ENCODE data around the gene REPS1. TPM values are rescaled to one million over a fixed set of nuclear protein-coding genes. Genes with fewer than 3 reads are reported as not detected.

The REPS1 gene
- total RNA-seq, 1 experiment from 2014 or later = 28.6 TPM

DNA sequence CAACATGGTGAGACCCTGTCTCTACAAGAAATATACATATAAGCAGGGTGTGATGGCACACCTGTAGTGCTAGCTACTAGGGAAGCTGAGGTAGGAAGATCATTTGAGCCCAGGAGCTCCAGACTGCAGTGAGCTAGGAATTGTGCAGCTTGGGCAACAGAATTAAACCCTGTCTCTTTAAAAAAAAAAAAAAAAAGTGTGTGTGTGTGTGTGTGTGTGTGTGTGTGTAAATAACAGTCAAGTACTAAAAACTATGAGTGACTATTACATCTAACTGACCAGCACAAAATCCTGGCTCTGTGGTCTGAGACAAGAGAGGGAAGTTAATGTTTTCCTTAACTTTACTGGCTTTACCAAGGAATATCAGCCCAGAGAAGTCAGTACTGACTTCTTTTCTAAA is 32.8 kb downstream of the REPS1 start:
- H3K36me3 ChIP-seq (ENCODE audit: control insufficient read depth, insufficient read depth, low read length) = no peaks in the 10 kb centered on the region
- ATAC-seq = no peak
- no peaks in the 10 kb centered on the region for H3K9me3 ChIP-seq (ENCODE audit: control insufficient read depth, insufficient read depth, low read depth, low read length)
- no peak overlapping the region for H3K27ac ChIP-seq (ENCODE audit: low read length)
- no peaks in the 10 kb centered on the region for H3K27me3 ChIP-seq (ENCODE audit: control insufficient read depth, insufficient read depth, low read length)
- CTCF ChIA-PET = no interaction called here
- H3K4me3 ChIP-seq (ENCODE audit: low read depth in 2 of 2, low read length in 2 of 2) = no peak overlapping the region
- TF ChIP-seq TCF7L2 (IDR thresholded peaks at IDR 0.05; ENCODE audit: low read depth, low read length) (no peak), POLR2AphosphoS5 (IDR thresholded peaks at IDR 0.05; ENCODE audit: low read depth, low read length) (no peak), SIN3A (IDR thresholded peaks at IDR 0.05; ENCODE audit: borderline replicate concordance, insufficient read depth, low read depth, low read length) (no peak)
- TF ChIP-seq, protein P1, sequence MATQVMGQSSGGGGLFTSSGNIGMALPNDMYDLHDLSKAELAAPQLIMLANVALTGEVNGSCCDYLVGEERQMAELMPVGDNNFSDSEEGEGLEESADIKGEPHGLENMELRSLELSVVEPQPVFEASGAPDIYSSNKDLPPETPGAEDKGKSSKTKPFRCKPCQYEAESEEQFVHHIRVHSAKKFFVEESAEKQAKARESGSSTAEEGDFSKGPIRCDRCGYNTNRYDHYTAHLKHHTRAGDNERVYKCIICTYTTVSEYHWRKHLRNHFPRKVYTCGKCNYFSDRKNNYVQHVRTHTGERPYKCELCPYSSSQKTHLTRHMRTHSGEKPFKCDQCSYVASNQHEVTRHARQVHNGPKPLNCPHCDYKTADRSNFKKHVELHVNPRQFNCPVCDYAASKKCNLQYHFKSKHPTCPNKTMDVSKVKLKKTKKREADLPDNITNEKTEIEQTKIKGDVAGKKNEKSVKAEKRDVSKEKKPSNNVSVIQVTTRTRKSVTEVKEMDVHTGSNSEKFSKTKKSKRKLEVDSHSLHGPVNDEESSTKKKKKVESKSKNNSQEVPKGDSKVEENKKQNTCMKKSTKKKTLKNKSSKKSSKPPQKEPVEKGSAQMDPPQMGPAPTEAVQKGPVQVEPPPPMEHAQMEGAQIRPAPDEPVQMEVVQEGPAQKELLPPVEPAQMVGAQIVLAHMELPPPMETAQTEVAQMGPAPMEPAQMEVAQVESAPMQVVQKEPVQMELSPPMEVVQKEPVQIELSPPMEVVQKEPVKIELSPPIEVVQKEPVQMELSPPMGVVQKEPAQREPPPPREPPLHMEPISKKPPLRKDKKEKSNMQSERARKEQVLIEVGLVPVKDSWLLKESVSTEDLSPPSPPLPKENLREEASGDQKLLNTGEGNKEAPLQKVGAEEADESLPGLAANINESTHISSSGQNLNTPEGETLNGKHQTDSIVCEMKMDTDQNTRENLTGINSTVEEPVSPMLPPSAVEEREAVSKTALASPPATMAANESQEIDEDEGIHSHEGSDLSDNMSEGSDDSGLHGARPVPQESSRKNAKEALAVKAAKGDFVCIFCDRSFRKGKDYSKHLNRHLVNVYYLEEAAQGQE (IDR thresholded peaks at IDR 0.05; ENCODE audit: insufficient read depth in 1 of 2, low read depth in 2 of 2, low read length in 1 of 2) = no peak
- TF ChIP-seq, protein P2, sequence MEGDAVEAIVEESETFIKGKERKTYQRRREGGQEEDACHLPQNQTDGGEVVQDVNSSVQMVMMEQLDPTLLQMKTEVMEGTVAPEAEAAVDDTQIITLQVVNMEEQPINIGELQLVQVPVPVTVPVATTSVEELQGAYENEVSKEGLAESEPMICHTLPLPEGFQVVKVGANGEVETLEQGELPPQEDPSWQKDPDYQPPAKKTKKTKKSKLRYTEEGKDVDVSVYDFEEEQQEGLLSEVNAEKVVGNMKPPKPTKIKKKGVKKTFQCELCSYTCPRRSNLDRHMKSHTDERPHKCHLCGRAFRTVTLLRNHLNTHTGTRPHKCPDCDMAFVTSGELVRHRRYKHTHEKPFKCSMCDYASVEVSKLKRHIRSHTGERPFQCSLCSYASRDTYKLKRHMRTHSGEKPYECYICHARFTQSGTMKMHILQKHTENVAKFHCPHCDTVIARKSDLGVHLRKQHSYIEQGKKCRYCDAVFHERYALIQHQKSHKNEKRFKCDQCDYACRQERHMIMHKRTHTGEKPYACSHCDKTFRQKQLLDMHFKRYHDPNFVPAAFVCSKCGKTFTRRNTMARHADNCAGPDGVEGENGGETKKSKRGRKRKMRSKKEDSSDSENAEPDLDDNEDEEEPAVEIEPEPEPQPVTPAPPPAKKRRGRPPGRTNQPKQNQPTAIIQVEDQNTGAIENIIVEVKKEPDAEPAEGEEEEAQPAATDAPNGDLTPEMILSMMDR (IDR thresholded peaks at IDR 0.05) = no peak
- no peak for DNase-seq (ENCODE audit: low read depth, low spot score)
- no peaks in the 10 kb centered on the region for H3K4me1 ChIP-seq (ENCODE audit: control insufficient read depth, insufficient read depth, low read length)
- intact Hi-C loops (cut with micrococcal nuclease; ENCODE audit: unreplicated experiment) = no loop called here
- no TSS peak for BruUV-seq (replicated peaks)
- in situ Hi-C loops (cut with HindIII; ENCODE audit: low pct_unique_long_range_greater_than_20kb, low sequenced_read_pairs) = no loop called here
- POLR2A ChIA-PET = interaction anchor here (0.7 kb wide), 1 partner anchor 79 kb away, joined by 9 read pairs; no protein-coding TSS in a partner anchor

DNA sequence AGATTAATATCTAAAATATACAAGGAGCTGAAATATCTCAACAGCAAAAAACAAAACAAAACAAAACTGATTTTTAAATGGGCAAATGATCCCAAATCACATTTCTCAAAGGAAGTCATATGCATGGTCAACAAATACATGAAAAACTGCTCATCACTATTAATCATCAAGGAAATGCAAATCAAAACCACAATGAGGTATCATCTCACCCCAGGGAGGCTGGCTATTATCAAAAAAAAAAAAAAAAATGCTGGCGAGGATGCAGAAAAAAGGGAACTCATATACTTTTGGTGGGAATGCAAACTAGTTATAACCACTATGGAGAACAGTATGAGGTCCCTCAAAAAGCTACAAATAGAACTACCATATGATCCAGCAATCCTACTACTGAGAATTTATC is 34.6 kb downstream of the REPS1 start:
- Histone ChIP-seq H3K27me3 (ENCODE audit: control insufficient read depth, insufficient read depth, low read length) (no peaks in the 10 kb centered on the region), H3K4me1 (ENCODE audit: control insufficient read depth, insufficient read depth, low read length) (no peaks in the 10 kb centered on the region), H3K27ac (ENCODE audit: low read length) (no peak overlapping the region), H3K4me3 (ENCODE audit: low read depth in 2 of 2, low read length in 2 of 2) (no peak overlapping the region), H3K36me3 (ENCODE audit: control insufficient read depth, insufficient read depth, low read length) (no peaks in the 10 kb centered on the region), H3K9me3 (ENCODE audit: control insufficient read depth, insufficient read depth, low read depth, low read length) (no peaks in the 10 kb centered on the region)
- in situ Hi-C loops (cut with HindIII; ENCODE audit: low pct_unique_long_range_greater_than_20kb, low sequenced_read_pairs) = no loop called here
- POLR2A ChIA-PET = no interaction called here
- TF ChIP-seq POLR2AphosphoS5 (IDR thresholded peaks at IDR 0.05; ENCODE audit: low read depth, low read length) (no peak), TCF7L2 (IDR thresholded peaks at IDR 0.05; ENCODE audit: low read depth, low read length) (no peak), SIN3A (IDR thresholded peaks at IDR 0.05; ENCODE audit: borderline replicate concordance, insufficient read depth, low read depth, low read length) (no peak)
- TF ChIP-seq, protein P2 (IDR thresholded peaks at IDR 0.05) = no peak
- TF ChIP-seq, protein P1 (IDR thresholded peaks at IDR 0.05; ENCODE audit: insufficient read depth in 1 of 2, low read depth in 2 of 2, low read length in 1 of 2) = no peak
- CTCF ChIA-PET = no interaction called here
- ATAC-seq (no peak), DNase-seq (ENCODE audit: low read depth, low spot score) (no peak)
- BruUV-seq (replicated peaks) = no TSS peak
- intact Hi-C loops (cut with micrococcal nuclease; ENCODE audit: unreplicated experiment) = no loop called here

Measured in Panc1 (cell line).